ENCODE results near the gene TRIP11.

DNA sequence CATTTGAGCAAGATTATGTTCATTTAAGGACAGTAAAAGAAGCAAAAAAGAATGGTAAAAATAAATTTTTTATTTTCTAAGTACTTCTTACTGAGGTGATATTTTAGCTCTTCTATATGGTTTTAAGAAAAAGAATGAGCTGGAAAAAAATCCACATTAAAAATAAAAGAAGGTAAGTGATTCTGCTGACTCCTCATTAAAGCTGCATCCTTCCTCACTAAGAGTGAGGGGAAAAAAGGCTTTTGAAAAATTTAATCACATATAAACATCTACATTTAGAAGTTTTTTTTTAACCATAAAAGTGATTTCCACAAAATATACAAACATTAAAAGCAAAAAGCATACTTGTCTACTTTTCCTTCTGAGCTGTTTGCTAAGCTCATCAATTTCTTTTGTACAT lies 64.1 kb downstream of the TRIP11 start:
- TF ChIP-seq, protein P1, sequence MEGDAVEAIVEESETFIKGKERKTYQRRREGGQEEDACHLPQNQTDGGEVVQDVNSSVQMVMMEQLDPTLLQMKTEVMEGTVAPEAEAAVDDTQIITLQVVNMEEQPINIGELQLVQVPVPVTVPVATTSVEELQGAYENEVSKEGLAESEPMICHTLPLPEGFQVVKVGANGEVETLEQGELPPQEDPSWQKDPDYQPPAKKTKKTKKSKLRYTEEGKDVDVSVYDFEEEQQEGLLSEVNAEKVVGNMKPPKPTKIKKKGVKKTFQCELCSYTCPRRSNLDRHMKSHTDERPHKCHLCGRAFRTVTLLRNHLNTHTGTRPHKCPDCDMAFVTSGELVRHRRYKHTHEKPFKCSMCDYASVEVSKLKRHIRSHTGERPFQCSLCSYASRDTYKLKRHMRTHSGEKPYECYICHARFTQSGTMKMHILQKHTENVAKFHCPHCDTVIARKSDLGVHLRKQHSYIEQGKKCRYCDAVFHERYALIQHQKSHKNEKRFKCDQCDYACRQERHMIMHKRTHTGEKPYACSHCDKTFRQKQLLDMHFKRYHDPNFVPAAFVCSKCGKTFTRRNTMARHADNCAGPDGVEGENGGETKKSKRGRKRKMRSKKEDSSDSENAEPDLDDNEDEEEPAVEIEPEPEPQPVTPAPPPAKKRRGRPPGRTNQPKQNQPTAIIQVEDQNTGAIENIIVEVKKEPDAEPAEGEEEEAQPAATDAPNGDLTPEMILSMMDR (IDR thresholded peaks at IDR 0.05; ENCODE audit: insufficient read depth, low read depth, low read length), result no peak
- no peak for TF ChIP-seq EZH2 (IDR thresholded peaks at IDR 0.05; ENCODE audit: insufficient read depth, low read length)

Measured in astrocyte (in vitro differentiated cells and primary cell).